Vagina (tissue), 2 donors: ENCODE data around the gene RFX8. TPM values are rescaled to one million over a fixed set of nuclear protein-coding genes. Genes with fewer than 3 reads are reported as not detected.

Source experiments
- DNase-seq, 2 donors: peaks; one replicate each; pipeline ENCODE4 v3.0.0-alpha.2; 2017; ENCODE audit errors: extremely low spot score in 2 of 2
- H3K27ac ChIP-seq: fragments of 200-600 bp; sonication (generic); one replicate; pipeline ENCODE4 v1.5.1; 2019
- H3K27me3 ChIP-seq: fragments of 200-600 bp; sonication (generic); one replicate; pipeline ENCODE4 v1.5.1; 2019
- H3K36me3 ChIP-seq, 2 donors: fragments of 200-600 bp; sonication (generic); one replicate each; pipeline ENCODE4 v1.5.1; 2017 to 2019
- H3K4me1 ChIP-seq: fragments of 200-600 bp; sonication (generic); one replicate; pipeline ENCODE4 v1.5.1; 2019
- H3K4me3 ChIP-seq, 2 donors: fragments of 200-600 bp; sonication (generic); 1 replicate in 1 of 2; 2 replicates in 1 of 2; pipeline ENCODE4 v1.5.1; 2016 to 2019
- H3K9me3 ChIP-seq: fragments of 200-600 bp; sonication (generic); one replicate; pipeline ENCODE4 v1.5.1; 2019
- CTCF ChIP-seq, 3 experiments: fragments of 450-650 bp in 2 of 3; fragments of 200-600 bp in 1 of 3; sonication (generic) in 1 of 3; IDR thresholded peaks; one replicate each; pipeline ENCODE4 v1.5.1; 2017 to 2019; ENCODE audit warnings: antibody characterized with exemption in 3 of 3, mild to moderate bottlenecking in 2 of 3, moderate library complexity in 2 of 3
- POLR2A ChIP-seq, 2 donors: fragments of 450-650 bp; IDR thresholded peaks; one replicate each; pipeline ENCODE4 v1.6.1; 2017; ENCODE audit warnings: antibody characterized with exemption in 2 of 2, mild to moderate bottlenecking in 2 of 2, moderate library complexity in 2 of 2
- POLR2AphosphoS5 ChIP-seq, 2 donors: sonication (generic); formaldehyde crosslinking; IDR thresholded peaks; one replicate each; pipeline ENCODE4 v1.9.0; 2017; ENCODE audit warnings: antibody characterized with exemption in 2 of 2, mild to moderate bottlenecking in 2 of 2, low read depth in 1 of 2; ENCODE audit not compliant: insufficient read depth in 1 of 2
- intact Hi-C: fragments of 100-400 bp; cut with DNase I; formaldehyde crosslinking; loops from one replicate; pipeline ENCODE4 v1.15.1; 2023
- total RNA-seq: library from RNA; depleted of rRNA; stranded (reverse); fragments of >200 nt; gene quantifications from one replicate; pipeline ENCODE4 v1.2.3, GENCODE V29; 2016

Gene RFX8
- total RNA-seq, 1 donor from 2014 or later, result 1.2 TPM

GRCh38 chr2:101361121-101361520 is 113.8 kb downstream of the RFX8 start:
- no peak overlapping the region for H3K27ac ChIP-seq
- H3K4me1 ChIP-seq, result no peaks in the 10 kb centered on the region
- intact Hi-C loops, result no loop called here

GRCh38 chr2:101360232-101360631 is 114.7 kb downstream of the RFX8 start:
- Histone ChIP-seq H3K36me3 (no peaks in the 10 kb centered on the region), H3K4me1 (no peaks in the 10 kb centered on the region), H3K27me3 (no peaks in the 10 kb centered on the region), H3K4me3 (no peak overlapping the region), H3K9me3 (no peaks in the 10 kb centered on the region), H3K27ac (no peak overlapping the region)
- DNase-seq, result no peak
- TF ChIP-seq CTCF (IDR thresholded peaks at IDR 0.05) (no peak), POLR2A (IDR thresholded peaks at IDR 0.05) (no peak), POLR2AphosphoS5 (IDR thresholded peaks at IDR 0.05; ENCODE audit: insufficient read depth in 1 of 2, low read depth in 1 of 2) (peak in 1 of 2 donors; percentile 28)
- intact Hi-C loops, result no loop called here

More at GRCh38 chr2:101361121-101361520, 113.8 kb downstream of the RFX8 start:
- Histone ChIP-seq H3K4me3 (no peak overlapping the region), H3K27me3 (no peaks in the 10 kb centered on the region), H3K36me3 (no peaks in the 10 kb centered on the region), H3K9me3 (no peaks in the 10 kb centered on the region)
- no peak for DNase-seq
- TF ChIP-seq POLR2A (IDR thresholded peaks at IDR 0.05) (no peak), POLR2AphosphoS5 (IDR thresholded peaks at IDR 0.05; ENCODE audit: insufficient read depth in 1 of 2, low read depth in 1 of 2) (no peak), CTCF (IDR thresholded peaks at IDR 0.05) (no peak)

- Histone ChIP-seq H3K4me3 (no peak overlapping the region), H3K27me3 (no peaks in the 10 kb centered on the region), H3K36me3 (no peaks in the 10 kb centered on the region), H3K27ac (no peak overlapping the region), H3K9me3 (no peaks in the 10 kb centered on the region), H3K4me1 (no peaks in the 10 kb centered on the region)
- intact Hi-C loops, result no loop called here
- TF ChIP-seq POLR2AphosphoS5 (IDR thresholded peaks at IDR 0.05; ENCODE audit: insufficient read depth in 1 of 2, low read depth in 1 of 2) (no peak), POLR2A (IDR thresholded peaks at IDR 0.05) (no peak), CTCF (IDR thresholded peaks at IDR 0.05) (no peak)
- no peak for DNase-seq
Observed at GRCh38 chr2:101359410-101359954, 115.4 kb downstream of the RFX8 start.

- no peaks in the 10 kb centered on the region for H3K27me3 ChIP-seq
Observed at GRCh38 chr2:101357376-101357775, 117.5 kb downstream of the RFX8 start.

More at GRCh38 chr2:101357376-101357775, 117.5 kb downstream of the RFX8 start:
- no peak overlapping the region for H3K27ac ChIP-seq
- H3K4me3 ChIP-seq, result no peak overlapping the region
- H3K9me3 ChIP-seq, result no peaks in the 10 kb centered on the region
- no peak for DNase-seq
- H3K4me1 ChIP-seq, result no peaks in the 10 kb centered on the region
- no peak for TF ChIP-seq POLR2AphosphoS5 (IDR thresholded peaks at IDR 0.05; ENCODE audit: insufficient read depth in 1 of 2, low read depth in 1 of 2)
- TF ChIP-seq CTCF (IDR thresholded peaks at IDR 0.05), result no peak
- TF ChIP-seq POLR2A (IDR thresholded peaks at IDR 0.05), result no peak
- intact Hi-C loops, result no loop called here
- no peaks in the 10 kb centered on the region for H3K36me3 ChIP-seq
